Right lobe of liver (tissue), 4 donors: Measurements from ENCODE around the gene CAPN7.

Experiments
- CTCF ChIP-seq, 4 donors: fragments of 200-600 bp in 3 of 4; fragments of 450-650 bp in 1 of 4; IDR thresholded peaks; one replicate each; pipeline versions ENCODE4 v1.5.1 to v1.8.0; 2016 to 2022; ENCODE audit warnings: antibody characterized with exemption in 4 of 4, mild to moderate bottlenecking in 2 of 4
- POLR2A ChIP-seq: fragments of 450-650 bp; IDR thresholded peaks from one replicate; pipeline ENCODE4 v1.6.1; 2017; ENCODE audit warnings: antibody characterized with exemption, mild to moderate bottlenecking
- donor health status: DM: no; HTN: no; CAD: no.
- donor health status: DM: no; HTN: no; CAD: no.
- donor health status: DM: no; HTN: yes; CAD: no.

- TF ChIP-seq CTCF (IDR thresholded peaks at IDR 0.05) (no peak), POLR2A (no peak)
These were observed 85.8 kb downstream of the CAPN7 start for GRCh38 chr3:15291589-15292541.
